GM21528 (cell line): Measurements from ENCODE around the gene SKAP1.
"Not testable (repeated sequence)": the region's sequence is repeated elsewhere in the genome, so short reads cannot be mapped to it uniquely, and the experiment has no call there.

ENCODE experiments used
- ATAC-seq: cut with Tn5 transposase; IDR thresholded peaks from one replicate; pipeline ENCODE4 v1.9.1; 2021; ENCODE audit warnings: mild to moderate bottlenecking, moderate library complexity; ENCODE audit not compliant: unreplicated experiment, low FRiP score

SKAP1 gene

DNA sequence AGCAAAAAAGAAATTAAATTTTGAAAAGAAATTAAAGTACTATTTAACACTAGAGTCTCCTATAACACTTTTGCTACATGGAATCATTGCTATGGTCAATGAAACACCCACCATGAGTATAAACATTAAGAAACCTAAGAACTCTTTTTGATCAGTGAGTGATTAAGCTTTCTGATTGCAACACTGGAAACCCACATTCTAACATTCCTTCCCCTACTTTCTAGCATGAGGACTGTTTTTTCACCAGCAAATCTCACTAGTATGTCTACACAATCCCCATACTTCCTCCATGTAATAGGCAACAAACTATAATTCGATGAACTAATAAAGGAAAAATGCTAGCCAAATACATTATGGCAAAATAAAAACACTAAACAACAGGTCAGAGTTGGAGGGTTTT lies 54.7 kb downstream of the SKAP1 start:
- ATAC-seq = no peak

DNA sequence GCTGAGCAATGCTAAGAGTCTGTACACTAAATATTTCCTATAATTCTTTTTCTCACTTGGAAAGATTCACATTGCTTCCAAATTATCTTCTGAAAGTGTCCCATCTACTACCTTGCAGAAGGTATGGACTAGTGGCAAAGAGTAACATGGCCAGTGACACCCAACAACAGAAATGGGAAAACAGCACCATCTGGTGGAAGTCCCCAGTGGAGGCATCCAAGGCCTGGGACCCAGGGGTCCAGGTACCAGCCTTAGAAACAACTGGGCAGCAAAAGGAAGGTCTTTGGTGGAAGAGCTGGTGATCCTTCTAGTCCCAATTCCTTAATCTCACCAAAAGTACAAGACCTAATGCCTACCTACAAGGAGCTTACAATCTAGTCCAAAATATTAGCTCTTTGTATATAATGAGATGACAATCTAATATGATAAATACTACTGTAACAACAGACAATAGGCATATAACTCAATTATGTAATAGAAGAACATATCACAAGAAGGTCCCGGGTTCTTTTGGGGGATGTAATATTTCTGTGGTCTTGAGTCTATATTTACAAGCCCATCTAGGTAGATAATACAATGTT lies 55.3 kb downstream of the SKAP1 start:
- no peak for ATAC-seq

DNA sequence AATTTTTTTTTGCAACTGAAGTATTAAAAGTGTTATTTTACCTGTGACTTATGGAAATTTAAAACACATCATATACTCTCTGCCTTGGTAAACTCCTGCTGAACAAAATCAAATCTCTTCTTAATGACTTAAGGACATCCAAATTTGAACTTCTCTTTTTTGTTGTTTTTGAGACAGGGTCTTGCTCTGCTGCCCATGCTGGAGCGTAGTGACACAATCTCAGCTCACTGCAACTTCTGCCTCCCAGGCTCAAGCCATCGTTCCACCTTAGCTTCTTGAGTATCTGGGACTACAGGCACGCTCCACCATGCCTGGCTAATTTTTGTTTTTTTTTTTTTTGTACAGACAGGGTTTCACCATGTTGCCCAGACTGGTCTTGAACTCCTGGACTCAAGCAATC lies 56.1 kb downstream of the SKAP1 start:
- no peak for ATAC-seq

DNA sequence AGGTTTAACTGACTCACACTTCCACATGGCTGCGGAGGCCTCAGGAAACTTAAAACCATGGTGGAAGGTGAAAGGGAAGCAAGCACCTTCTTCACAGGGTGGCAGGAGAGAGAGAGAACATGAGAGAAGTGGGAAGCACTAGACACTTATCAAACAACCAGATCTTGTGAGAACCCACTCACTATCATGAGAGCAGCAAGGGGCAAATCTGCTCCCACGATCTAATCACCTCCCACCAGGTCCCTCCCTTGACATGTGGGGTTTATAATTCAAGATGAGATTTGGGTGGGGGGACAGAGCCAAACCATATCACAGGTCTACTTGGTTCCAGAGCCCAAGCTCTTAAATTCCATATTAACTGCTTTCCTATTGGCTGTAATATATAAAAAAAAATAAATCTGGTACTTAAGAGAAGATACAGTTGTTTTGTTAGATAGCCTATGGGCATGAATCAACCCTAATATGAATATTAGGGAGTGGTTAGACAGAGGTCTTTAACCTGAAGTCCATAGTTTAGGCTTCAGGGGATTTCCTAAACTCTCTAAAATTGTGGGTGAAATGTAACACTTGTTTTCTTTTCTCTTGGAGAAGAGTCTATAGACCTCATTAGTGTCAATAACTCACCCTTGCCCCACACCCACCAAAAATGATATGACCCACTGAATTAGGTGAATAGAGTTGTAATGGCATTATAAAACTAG lies 56.7 kb downstream of the SKAP1 start:
- ATAC-seq = no peak

DNA sequence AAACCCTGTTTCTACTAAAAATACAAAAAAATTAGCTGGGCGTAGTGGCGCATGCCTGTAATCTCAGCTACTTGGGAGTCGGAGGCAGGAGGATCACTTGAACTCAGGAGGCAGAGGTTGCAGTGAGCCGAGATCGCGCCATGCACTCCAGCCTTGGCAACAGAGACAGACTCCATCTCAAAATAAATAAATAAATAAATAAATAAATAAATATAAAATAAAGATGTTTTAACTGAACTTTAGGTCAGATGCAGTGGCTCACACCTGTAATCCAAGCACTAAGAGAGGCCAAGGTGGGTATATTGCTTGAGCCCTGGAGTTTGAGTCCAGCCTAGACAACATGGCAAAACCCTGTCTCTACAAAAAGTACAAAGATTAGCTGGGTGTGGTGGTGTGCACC lies 61.0 kb downstream of the SKAP1 start:
- not testable (repeated sequence) for ATAC-seq

DNA sequence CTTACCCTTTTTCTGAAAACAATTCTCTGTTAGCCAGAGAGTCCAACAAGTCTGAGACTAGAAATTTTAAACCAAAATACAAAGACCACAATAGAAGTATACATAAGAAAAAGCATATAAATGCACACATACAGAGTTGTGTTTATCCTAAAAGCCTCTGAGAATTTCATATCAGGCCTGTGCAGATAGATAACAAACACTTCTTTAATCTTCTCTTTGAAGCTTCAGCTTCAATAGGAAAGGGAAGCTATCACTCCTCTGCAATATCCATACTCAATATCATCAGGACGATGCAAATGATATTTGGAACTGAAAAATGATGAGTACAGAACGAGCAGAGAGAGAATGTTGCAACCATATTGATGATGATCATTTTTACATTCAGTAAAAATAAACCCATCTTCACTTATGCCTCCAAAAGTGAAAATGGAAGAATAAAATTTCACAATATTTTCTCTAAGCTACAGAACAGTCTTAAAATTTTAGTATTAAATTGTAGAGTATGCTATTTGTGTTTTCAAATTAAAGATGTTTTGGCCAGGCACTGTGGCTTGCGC lies 61.6 kb downstream of the SKAP1 start:
- ATAC-seq = no peak

DNA sequence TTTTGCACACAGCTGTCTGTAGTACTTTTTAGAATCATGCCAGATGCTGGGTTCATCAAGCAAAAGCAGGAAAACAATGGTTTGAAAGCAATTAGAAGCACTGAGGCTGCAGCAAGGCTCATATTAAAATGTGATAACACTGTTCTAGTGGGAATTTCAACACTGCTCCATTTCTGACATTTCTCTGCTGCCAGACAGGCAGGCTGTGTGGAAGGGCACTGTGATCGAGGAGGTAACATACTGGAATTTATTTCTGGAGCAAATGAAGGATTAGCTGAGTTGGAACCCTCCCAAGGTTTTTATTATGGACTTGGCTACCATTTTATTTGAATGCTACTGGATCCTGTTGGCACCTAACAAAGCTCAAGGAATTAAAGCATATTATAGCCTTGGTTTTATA lies 66.9 kb downstream of the SKAP1 start:
- no peak for ATAC-seq

DNA sequence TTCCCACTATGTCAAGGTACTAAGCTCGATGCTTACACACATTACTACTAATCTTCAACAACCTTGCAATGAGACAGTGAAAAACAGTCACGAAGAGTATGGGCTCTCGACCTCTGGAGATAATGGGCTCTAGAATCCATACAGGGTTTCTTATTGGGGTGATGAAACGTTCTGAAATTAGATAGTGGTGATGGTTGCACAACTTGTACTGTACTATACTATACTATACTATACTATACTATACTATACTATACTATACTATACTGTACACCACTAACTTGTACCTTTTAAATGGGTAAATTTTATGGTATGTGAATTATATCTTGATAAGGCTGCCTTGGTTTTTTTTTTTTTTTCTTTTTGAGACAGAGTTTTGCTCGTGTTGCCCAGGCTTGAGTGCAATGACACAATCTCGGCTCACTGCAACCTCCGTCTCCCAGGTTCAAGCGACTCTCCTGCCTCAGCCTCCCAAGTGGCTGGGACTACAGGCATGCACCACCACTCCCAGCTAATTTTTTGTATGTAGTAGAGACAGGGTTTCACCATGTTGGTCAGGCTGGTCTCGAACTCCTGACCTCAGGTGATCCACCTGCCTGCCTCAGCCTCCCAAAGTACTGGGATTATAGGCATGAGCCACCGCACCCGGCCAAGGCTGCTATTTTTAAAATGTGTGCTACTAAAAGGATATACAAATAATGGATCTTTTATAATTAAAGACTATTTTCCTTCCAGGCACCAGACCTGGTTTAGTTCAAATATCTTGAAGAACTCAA lies 69.0 kb downstream of the SKAP1 start:
- ATAC-seq = not testable (repeated sequence)

DNA sequence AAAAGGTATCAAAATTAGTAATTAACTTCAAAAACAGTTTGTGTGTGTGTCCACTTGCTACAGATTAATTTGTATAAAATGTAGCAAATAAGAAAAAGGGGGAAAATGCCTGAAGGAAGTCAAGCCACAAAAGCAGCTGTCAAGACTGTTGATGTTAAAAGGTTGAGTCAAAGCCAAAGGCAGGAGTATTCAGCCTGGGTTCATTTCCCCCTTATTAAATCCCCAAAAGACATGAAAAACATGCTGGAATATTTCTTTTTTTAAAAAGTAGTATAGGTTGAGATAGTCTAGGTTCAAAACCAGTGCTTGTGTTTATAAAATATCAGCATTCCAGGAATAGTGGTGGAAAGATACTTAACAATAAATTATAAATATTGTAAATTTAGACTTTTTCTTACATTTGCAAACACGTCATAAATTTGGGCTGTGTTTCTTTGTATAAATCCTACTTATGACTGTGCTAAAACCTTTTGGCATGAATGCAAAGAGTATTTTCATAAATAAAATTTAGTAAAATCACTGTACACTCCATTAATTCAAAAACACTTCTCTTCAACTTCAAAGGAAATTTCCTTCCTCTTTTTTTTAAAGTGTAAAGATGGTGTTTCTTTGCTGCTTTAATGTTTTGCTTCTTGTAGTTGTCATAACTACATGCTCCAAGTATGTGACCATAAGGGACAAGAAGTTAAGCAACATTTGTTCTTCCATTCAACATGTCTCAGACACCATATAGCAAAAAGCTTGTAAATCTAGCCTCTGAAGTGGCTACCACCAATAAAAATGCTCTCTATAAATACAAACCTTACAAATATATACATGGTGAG lies 72.0 kb downstream of the SKAP1 start:
- ATAC-seq = no peak

DNA sequence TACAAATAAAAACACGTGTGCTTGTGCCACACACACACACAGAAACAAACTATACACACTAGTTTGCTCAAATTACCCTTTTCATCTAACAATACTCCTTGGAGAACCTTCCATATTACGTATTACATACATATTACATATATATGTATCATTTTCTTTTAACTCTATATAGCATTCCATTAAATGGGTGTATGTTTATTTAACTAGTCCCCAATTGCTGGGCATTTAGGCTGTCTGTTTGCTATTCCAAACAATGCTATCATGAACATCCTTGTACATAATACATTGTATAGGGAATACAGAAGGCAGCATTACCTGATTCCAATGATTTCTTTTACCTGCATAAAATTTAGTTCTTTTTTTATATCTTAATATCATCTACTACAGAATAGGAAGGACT lies 73.1 kb downstream of the SKAP1 start:
- ATAC-seq = no peak

DNA sequence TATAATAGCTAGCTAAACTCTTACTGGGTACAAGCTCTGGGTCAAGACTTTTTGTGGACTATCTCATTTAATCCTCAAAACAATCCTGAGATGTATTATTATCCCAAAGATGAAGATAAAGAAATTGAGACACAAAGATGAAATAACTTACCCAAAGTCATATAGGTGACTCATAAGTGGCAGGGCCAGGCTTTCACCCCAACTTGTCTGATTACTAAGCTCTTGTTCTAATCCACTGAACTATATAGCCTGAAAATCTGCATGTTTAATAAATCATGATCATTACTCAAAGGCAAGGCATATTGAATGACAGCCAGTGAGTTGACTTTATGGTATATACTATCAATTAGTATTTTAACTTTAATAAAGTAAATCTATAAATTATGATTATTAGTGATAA lies 77.4 kb downstream of the SKAP1 start:
- no peak for ATAC-seq

DNA sequence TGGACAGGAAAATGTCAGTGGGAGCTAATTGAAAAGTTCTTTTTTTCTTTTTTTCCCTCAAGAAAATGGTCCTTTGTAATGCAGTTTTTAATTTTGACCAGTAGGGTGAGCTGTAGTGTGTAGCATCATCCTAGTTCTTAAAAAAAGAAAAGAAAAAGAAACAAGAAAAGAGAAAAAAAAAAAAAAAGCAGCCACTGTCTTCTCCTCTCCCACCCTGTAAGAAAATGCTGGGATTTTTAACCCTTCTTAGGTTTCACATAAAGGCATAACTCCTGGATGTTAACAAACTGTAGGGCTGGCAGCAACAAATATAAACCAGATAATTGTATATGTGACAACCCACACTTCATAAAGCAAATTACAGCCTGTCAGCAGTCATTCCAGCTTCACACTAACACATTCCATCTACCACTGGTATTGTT lies 78.1 kb downstream of the SKAP1 start:
- ATAC-seq = no peak

DNA sequence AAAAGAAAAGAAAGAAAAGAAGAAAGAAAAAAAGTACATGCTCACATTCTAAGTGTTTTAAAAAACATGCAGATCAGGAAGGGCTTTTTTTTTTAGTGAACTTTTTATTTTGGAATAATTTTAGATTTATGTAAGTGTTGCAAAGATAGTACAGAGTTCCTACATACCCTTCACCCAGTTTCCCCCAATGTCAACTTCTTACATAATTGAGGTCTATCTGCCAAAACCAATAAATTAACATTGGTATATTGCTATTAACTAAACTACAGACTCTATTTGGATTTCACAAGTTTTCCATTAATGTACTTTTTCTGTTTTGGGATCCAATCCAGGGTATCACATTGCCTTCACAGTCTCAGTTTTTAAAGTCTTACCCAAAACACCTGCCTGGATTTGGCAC lies 81.7 kb downstream of the SKAP1 start:
- no peak for ATAC-seq

DNA sequence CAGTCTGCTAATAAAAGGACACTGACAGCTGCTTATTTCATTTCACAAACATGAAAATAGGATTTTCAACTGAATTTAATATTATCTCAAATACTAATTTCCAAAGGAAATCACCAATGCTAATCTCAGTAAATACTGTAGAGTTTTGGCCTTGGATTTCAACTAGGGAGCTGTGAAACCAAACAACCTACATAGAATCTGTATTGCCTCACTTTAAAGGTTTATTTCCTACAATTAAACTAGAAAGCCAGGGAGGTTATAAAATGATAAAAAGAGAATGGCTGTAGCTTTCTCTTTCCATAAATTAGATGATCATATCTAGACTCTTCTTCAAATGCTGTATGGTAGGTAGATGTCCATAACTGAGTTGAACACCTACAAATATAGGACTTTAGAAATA lies 82.8 kb downstream of the SKAP1 start:
- ATAC-seq = no peak

DNA sequence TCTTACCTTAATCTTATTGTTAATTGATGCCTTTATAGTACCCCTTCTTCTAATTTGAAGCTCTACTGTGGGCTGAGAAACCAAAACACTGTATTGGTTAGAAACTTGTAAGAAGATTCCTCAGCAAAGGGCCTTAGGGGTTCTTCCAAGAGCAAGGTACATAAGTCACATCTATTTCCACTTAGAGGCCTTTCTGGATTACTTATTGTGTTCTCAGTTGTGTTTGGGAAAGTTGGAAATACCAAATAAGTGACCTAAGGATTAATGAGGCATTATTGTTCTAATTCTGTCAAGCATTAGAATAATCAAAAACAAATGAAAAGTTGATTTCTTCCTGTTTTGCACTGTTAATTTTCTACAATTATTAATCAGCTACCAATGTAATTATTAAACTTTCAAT lies 85.8 kb downstream of the SKAP1 start:
- ATAC-seq = no peak

DNA sequence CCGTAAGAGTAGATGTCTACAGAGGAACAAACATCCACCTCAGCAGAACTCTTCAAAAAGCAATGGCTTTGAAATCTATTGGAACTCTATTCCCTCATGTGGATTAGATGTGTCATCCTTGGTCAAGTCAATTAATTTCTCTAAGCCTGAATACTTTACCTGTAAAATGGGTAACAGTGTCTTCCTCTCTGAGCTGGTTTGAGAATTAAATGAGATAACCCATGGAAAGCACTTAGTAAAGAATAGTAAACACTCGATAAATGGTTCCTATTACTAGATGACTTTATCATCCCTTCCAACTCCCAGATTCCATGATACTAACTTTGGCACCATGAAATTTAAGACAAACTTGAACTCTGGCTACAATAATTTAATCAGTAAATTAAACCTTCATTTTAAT lies 89.1 kb downstream of the SKAP1 start:
- ATAC-seq = no peak

DNA sequence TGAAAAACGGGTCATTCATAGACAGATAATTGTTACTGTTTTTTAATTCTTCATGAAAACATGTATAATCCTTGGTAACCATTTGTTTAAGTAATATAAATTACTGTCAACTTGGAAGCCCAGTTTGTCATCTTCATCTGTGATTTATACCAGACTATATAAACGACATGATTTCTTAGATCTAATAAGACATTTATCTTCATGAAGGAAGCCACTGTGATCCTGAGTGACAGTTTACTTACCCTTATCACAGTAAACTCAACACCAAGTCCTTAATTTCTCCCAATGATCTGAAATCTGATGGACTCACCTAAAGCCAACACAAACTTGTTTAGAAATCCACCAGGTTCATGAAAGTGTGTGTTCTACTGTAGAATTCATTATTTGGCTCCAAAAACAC lies 91.3 kb downstream of the SKAP1 start:
- no peak for ATAC-seq

DNA sequence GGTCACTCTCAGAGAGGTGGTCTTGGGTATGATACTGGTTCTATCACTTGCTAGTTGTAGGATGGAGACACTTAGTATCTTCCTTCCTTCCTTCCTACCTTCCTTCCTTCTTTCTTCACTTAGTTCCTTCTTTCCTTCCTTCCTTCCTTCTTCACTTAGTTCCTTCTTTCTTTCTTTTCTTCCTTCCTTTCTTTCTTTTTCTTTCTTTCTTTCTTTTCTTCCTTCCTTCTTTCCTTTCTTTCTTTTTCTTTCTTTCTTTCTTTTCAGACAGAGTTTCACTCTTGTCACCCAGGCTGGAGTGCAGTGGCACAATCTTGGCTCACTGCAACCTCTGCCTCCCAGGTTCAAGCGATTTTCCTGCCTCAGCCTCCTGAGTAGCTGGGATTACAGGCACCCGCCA lies 92.1 kb downstream of the SKAP1 start:
- ATAC-seq = not testable (repeated sequence)

DNA sequence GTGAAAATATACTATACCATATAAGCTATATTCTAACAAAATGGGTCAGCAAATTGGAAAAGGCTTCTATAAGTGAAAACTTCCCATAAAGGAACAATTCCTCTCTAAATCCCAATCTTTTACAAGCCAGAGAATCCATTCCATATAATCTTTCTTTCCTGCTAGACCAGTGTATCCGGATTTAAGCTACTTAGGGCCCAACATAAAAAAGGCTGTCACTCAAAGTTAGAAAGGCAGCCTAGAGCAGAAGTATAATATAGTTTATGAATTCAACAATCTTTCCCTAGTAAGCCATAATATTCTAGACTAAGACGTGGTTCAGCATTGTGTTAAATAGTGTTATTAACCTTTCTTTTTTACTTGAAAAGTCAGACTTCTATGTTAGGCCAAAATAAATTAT lies 93.0 kb downstream of the SKAP1 start:
- ATAC-seq = no peak

DNA sequence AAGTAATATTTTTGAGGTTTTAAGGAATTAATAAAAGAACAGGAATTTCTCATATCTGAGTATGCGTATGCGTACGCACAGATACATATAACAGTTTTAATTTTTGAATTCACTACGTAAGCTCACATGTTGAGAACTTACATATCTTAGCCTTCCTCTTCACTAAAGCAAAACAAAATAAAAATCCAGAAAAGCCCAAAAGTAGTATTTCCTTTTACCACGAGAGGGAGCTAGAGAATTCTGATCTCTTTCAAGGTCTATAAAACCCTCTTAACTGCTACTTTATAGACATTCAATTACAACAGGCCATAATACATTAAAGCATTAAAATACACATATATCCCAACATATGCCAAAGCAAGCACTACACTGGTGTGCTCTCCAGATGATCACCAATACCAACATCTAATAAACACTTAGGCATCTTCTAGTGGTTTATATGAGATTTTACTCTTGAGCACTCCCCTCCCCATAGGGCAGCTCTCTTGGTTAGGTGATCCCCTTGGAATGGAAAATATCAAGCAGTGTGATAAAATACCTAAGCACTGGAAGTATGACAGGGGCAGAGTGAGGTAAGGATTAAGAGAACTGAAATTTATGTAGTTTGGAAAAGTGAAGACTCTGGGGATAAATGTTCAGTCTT lies 94.0 kb downstream of the SKAP1 start:
- no peak for ATAC-seq
